Endometrium (tissue), 2 donors: ENCODE data around the gene PALMD.
A peak's percentile ranks its signal among the peaks of the same experiment; 100 is the strongest.

ENCODE experiments used
- FAIRE-seq: peaks from 2 replicates; lab custom pipeline; 2012; peaks lifted over from hg19 to GRCh38; lab: Jason Lieb, UNC
- donor health status: control.
- donor health status: control.

PALMD gene

GRCh38 chr1:99635664-99636063, 10.2 kb upstream of the PALMD start:
- no peak for FAIRE-seq

DNA sequence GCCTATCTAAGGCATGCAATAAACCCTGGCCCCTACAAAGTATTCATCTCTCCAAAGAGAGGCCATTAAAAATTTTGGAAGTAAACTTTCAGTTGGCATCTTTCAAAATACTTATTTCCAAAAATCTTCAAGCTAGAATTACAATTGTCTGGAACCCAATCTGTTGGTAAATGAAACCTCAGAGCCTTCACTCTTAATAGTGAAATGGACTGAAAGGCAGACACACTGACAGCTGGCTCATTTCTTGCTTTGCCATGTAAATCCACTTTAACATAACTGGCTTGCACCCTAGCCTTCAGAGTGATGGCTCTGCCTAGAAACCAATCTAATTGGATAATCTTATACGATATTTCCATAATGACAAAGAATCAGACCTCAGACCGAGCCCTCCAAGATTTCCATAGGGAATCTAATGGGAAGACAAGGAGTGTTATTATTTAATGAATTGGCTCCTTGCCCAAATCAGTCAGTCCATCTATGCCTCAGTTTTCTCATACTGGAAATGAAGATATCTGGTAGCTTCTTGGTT, 9.2 kb upstream of the PALMD start:
- no peak for FAIRE-seq

GRCh38 chr1:99638853-99639252, 7.1 kb upstream of the PALMD start:
- no peak for FAIRE-seq

DNA sequence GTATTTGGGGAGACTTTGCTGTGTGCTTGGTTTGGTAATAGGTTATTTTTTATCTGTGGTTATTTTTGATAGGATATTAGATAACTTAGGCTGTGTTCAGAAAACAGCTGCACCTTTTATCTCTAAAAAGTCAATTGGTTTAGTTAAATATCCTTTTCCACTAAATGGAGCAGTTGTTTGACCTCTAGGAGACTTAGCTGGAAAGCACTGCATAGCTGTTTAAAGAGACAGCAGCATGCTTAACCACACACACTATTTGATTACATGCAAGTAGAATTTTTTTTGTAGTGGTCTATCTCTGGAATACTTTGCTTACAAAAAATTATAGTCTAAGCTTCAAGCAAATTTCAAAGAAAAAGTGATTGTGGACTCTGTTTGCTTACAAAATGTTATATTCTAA, 6.5 kb upstream of the PALMD start:
- FAIRE-seq: no peak

DNA sequence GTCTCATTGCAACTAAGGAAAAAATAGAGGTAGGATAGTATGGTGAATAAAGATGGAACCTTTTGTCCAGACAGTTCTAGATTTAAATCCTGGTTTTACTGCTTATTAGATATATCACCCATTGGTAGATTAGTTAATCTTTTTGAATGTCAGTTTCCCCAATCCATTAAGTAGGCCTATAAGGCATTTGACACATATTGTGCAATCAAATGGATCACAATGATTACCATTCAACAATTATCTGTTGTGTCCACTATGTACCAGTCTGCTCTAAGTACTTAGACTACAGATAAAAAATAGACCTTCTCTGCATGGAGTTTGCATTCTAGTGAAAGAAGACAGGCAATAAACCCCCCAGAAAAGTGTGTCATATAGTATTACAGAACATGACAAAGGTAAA, 6.0 kb upstream of the PALMD start:
- FAIRE-seq: no peak

- FAIRE-seq: no peak
Measured at GRCh38 chr1:99640672-99641071, 5.2 kb upstream of the PALMD start.

DNA sequence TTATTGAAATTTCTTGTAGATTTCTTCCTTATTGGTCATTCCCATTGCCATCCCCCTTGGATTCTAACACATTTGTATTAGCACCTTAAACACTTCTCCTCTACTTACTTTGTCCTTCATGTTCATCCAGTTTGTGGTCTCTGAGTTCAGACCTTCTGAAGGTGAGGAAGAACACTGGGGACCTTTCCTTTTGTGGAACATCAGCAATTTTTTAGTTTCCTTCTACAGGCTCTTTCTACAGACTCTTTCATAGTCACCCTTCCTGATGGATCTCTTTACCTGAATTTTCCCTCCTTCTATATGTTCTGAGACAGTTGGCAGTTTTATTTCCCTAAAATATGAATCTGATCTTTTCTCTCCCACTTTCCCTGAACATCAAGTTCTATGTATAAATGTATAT, 4.4 kb upstream of the PALMD start:
- no peak for FAIRE-seq

DNA sequence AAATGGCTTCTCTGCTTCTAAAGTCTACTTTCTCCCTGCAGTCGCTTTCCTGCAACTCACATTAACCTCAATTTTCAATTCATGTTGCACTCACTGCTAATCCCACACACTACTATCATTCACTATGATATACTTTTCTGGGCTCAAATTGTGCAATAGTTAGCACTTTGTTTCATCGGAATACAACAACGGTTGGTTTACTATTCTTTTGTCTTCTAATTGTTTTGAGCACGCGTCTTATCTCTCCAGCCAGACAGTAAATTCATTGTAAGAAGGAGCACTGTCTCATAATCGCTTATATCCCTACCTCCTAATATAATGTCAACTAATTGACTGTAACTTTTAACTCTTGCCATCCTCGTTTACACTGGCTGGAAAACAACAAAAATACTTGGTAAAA, 3.9 kb upstream of the PALMD start:
- no peak for FAIRE-seq

DNA sequence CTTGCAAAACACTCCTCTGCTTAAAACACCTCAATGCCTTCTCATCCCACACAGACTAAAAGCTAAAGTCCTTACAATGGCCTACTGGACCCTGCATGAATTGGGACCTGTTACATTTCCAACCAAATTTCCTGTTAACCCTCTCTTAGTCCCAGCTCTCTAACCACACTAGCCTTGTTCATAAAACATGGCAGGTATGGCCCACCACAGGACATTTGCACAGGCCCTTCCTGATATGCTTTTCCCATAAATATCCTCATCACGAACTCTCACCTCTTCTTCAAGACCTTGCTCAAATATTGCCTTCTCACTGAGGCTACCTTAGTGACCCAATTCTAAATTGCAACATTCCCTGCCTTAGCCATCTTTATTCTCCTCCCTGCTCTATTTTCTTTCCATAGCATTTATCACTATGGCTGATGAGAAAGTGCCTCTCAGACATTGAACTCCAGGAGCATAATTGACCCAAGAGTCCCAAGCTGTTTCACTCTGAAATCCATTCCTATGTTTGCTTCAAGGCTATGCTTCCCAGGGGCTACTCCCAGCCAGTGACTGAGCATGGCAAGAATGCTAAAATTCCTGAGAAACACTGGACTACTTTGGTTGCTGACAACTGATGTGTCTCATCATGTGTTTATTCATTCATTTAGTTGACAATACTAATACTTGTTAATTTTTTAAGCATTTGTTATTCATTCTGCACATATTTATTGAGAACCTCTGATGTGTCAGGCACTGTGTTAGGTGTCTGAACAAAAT, 2.7 kb upstream of the PALMD start:
- no peak for FAIRE-seq

DNA sequence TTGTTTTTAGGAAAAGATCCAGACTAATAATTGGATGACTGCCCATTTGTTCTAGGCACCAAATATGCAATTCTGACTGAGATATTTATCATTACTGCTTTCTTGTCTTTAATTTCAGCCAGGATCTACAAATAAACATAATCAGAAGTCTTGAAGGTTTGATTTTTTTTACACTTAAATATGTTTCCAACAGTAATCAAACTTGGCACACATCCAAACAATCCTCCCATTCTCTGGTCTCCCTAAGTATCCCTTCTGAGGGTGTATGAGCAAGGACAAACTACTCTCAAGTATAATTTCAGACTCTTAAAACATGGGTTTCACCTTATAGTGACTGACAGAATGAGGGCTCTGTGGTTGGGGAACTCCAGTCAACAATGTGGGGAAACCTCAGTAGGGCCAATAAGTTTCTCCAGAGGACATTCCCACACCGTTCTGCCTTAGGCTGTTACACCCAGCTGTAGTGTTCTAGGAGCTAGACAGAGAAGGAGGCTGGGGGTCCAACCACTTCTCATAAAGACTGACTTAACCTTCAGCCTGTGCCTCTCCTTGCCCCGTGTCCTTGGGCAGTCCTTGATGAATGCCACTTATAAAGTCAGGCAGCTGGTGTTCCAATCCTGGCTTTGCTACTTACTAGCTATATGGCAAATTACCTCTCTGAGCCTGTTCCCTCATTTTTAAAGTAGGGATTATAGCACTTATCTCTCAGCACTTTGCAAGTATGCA, 1.5 kb upstream of the PALMD start:
- FAIRE-seq: no peak

DNA sequence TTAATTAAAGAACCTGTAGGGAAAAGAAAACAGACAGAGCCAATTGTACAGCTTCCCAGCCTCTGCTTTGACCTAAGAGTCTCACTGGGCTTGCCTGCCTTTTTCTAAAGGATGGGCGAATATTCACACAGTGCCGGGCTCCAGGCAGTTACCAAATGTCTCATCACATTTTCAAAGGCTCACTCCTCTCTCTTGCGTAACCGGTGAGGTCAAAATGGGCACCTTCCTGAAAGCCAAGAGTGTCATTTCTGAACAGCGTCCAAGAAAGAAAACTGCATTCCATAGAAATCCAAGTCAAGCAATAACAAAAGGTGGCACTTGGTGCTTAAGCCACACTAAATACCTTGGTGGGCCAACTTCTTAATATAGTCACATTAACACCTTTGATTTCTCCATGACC, 710 bp upstream of the PALMD start:
- no peak for FAIRE-seq

GRCh38 chr1:99646868-99647267, 955 bp downstream of the PALMD start:
- FAIRE-seq: peak; percentile 31

DNA sequence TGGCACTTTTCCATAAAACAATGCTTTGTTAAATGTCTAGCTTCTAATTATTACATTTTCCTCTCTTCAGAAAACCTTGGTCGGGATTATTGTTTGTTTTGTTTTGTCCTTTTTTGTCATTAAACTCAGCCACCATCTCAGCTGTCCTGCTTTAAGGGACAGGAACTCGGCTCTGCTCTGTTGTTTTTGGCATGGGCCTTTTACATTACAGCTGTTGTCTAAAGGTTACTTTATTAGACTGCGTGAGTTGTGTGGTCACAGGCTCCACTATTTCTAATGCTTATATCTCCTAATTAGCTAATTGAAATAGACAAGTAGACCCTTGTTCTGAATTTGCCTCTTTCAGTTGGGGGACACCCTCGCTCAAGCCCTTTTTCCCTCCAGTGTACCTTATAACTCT, 1.6 kb downstream of the PALMD start:
- FAIRE-seq: no peak

GRCh38 chr1:99648107-99648506, 2.2 kb downstream of the PALMD start:
- no peak for FAIRE-seq

- FAIRE-seq: no peak
Measured at GRCh38 chr1:99650030-99650429, 4.1 kb downstream of the PALMD start.

- FAIRE-seq: no peak
Measured at GRCh38 chr1:99650773-99651437, 5.0 kb downstream of the PALMD start.

- peak; percentile 79 for FAIRE-seq
Measured at GRCh38 chr1:99652881-99653281, 7.0 kb downstream of the PALMD start.

DNA sequence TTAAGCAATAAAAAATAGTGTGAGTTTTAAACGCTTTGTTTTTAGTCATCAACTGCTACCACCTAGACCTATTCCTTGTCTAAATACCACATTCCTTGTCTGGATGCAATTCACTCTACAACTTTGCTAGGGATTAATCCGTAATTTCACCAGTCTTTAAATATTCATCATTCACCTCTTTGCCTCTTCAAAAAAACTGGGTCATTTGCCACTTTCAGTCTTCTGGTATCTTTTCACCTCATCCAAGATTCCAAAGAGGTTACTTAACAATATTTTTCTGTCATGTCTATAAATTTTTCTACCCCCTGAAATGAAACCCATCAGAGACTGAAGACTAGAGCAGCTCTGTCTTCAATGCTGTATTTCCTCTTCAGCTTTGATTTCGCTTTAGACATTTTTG, 9.5 kb downstream of the PALMD start:
- no peak for FAIRE-seq

GRCh38 chr1:99656701-99657100, 10.8 kb downstream of the PALMD start:
- no peak for FAIRE-seq

DNA sequence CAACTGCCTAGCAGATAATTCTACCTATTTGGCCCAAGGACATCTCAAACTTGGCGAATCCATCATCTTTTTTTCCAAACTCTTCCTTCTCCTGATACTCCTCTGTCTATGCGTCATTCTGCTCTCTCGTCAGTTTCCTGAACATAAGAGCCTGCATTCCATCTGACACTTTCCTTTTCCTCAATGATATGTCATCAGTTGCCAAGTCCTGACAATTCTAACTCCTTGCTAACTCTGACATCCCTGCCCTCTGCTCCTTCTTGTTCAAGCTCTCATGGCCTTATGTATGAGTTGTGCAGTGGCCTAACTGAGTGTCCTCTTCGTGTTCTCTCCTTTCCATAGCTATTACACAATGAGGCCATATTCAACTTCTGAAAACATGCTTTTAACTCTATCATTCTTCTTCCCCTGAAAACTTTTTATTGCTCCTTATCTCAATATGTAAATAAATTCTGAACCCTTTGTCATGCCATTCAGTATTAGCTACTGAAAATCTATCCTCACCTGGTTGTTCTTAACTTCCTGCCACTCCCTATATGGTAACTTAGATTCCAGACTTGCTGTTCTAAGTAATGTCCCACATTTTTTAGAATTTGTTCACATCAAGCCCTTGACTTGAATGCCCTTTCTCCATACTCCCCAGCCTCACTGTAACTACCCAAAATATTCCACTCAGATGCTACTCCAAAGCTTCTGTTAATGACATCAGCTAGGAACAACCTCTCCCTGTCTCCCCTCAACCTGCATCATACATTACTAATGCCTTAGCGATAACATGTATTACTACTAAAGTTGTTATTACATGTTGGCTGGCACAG, 11.5 kb downstream of the PALMD start:
- no peak for FAIRE-seq

DNA sequence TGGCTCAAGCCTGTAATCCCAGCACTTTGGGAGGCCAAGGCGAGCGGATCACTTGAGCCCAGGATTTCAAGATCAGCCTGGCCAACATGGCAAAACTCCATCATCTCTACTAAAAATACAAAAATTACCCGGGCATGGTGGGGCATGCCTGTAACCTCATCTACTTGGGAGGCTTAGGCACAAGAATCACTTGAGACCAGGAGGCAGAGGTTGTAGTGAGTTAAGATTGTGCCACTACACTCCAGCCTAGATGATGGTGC, 12.0 kb downstream of the PALMD start:
- no peak for FAIRE-seq

GRCh38 chr1:99659755-99660210, 13.9 kb downstream of the PALMD start:
- no peak for FAIRE-seq
